SH-SY5Y (cell line): ENCODE measurements around the gene LCN10.

Source experiments
- GATA2 ChIP-seq: IDR thresholded peaks from 2 replicates; pipeline ENCODE4 v1.6.1; 2011; ENCODE audit warnings: mild to moderate bottlenecking, low read depth, low read length
- GATA3 ChIP-seq: IDR thresholded peaks from 2 replicates; pipeline ENCODE4 v1.6.1; 2011; ENCODE audit warnings: low read depth, mild to moderate bottlenecking, low read length, moderate library complexity

DNA sequence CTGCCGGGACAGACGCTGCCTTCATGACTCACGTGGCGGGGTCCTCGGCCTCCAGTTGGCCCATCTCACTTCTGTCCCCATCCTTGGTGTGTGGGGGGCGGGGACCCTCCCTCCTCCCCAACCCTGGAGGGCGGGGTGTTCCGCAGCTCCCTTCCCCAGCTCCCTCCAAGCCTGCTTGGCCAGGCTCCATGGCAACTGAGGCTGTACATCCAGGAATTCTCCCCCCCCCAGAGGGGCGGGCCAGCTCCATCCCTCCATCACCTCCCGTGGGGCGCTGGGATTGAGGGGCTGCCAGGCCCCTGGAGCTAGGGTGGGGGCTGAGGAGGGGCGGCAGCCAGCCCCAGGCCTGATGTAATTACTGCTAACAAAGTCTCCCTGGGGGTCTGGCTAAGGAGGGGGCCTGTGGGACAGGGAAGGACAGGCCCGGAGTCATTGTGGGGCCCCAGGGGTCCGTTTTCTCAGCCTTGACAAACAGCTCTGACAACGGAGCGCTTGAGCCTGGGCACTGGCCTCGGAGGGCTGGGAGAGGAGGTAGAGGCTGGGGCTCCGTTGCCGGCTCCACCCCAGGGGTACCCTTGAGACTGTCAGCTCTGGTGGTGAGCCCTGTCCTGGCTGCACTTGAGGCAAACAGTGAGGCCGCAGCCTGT lies 22.4 kb downstream of the LCN10 start:
- TF ChIP-seq GATA3 (no peak), GATA2 (no peak)
